Adrenal gland (tissue), 5 donors: ENCODE measurements around the gene KAT8.

Source experiments
- CTCF ChIP-seq, 6 experiments: fragments of 450-650 bp in 4 of 6; fragments of 200-600 bp in 2 of 6; sonication (generic) in 1 of 6; IDR thresholded peaks; 1 replicate in 5 of 6; 2 replicates in 1 of 6; pipeline versions ENCODE4 v1.5.1 to v1.8.0; 2016 to 2021; ENCODE audit warnings: antibody characterized with exemption in 6 of 6, mild to moderate bottlenecking in 2 of 6, moderate library complexity in 1 of 6
- POLR2A ChIP-seq, 2 donors: fragments of 450-650 bp; IDR thresholded peaks; one replicate each; pipeline ENCODE4 v1.6.1; 2017; ENCODE audit warnings: antibody characterized with exemption in 2 of 2, mild to moderate bottlenecking in 2 of 2, moderate library complexity in 1 of 2
- donor health status: DM: no; HTN: no; CAD: no.

GRCh38 chr16:31106509-31107464 is 10.7 kb upstream of the KAT8 start:
- TF ChIP-seq CTCF (IDR thresholded peaks at IDR 0.05) = no peak
- no peak for TF ChIP-seq POLR2A (IDR thresholded peaks at IDR 0.05)
